H9 (cell line): ENCODE results near the gene F13A1. TPM values are rescaled to one million over a fixed set of nuclear protein-coding genes. Genes with fewer than 3 reads are reported as not detected.

Experiments used
- DNase-seq: peaks from one replicate; pipeline ENCODE4 v3.0.0-alpha.2; 2017
- H2AFZ ChIP-seq: one replicate; pipeline ENCODE4 v1.6.1; 2013; ENCODE audit warnings: mild to moderate bottlenecking, low read length, control low read depth, moderate library complexity
- H2AK5ac ChIP-seq: 2 replicates; pipeline ENCODE4 v1.6.1; 2013; ENCODE audit warnings: low read length, control low read depth, mixed read lengths; ENCODE audit not compliant: insufficient read length
- H2BK120ac ChIP-seq: one replicate; pipeline ENCODE4 v1.6.1; 2013; ENCODE audit warnings: low read depth, mild to moderate bottlenecking, low read length, control low read depth, inconsistent platforms; ENCODE audit not compliant: poor library complexity, severe bottlenecking
- H2BK12ac ChIP-seq: 2 replicates; pipeline ENCODE4 v1.6.1; 2013; ENCODE audit warnings: low read length, control low read depth, mixed read lengths, low read depth; ENCODE audit not compliant: insufficient read length
- H2BK15ac ChIP-seq: 2 replicates; pipeline ENCODE4 v1.6.1; 2013; ENCODE audit warnings: low read depth, low read length, control low read depth
- H2BK20ac ChIP-seq: one replicate; pipeline ENCODE4 v1.6.1; 2013; ENCODE audit warnings: low read depth, mild to moderate bottlenecking, low read length, control low read depth, inconsistent platforms; ENCODE audit not compliant: poor library complexity, severe bottlenecking
- H2BK5ac ChIP-seq: 2 replicates; pipeline ENCODE4 v1.6.1; 2013; ENCODE audit warnings: low read length, control low read depth, mixed read lengths; ENCODE audit not compliant: insufficient read length
- H3K14ac ChIP-seq: 2 replicates; pipeline ENCODE4 v1.6.1; 2013; ENCODE audit warnings: low read length, control low read depth; ENCODE audit not compliant: insufficient read depth
- H3K18ac ChIP-seq: 2 replicates; pipeline ENCODE4 v1.6.1; 2013; ENCODE audit warnings: low read depth, mild to moderate bottlenecking, mixed read lengths, low read length, control low read depth; ENCODE audit not compliant: insufficient read length
- H3K23ac ChIP-seq: 2 replicates; pipeline ENCODE4 v1.6.1; 2013; ENCODE audit warnings: low read length, control low read depth, mixed read lengths, low read depth; ENCODE audit not compliant: insufficient read length
- H3K23me2 ChIP-seq: 2 replicates; pipeline ENCODE4 v1.6.1; 2013; ENCODE audit warnings: low read depth, mild to moderate bottlenecking, mixed read lengths, low read length, control low read depth; ENCODE audit not compliant: insufficient read length, poor library complexity, severe bottlenecking
- H3K27ac ChIP-seq: 2 replicates; pipeline ENCODE4 v1.5.1; 2013; ENCODE audit warnings: low read length, control low read depth, mixed read lengths, low read depth; ENCODE audit not compliant: insufficient read length
- H3K27me3 ChIP-seq: 2 replicates; pipeline ENCODE4 v1.6.1; 2013; ENCODE audit warnings: low read length, control low read depth, inconsistent platforms; ENCODE audit not compliant: insufficient read depth
- H3K4ac ChIP-seq: 2 replicates; pipeline ENCODE4 v1.6.1; 2013; ENCODE audit warnings: low read depth, mild to moderate bottlenecking, control low read depth, inconsistent platforms, low read length, moderate library complexity
- H3K4me1 ChIP-seq: 2 replicates; pipeline ENCODE4 v1.6.1; 2013; ENCODE audit warnings: low read length, control low read depth, inconsistent platforms; ENCODE audit not compliant: insufficient read depth
- H3K4me2 ChIP-seq: 2 replicates; pipeline ENCODE4 v1.6.1; 2013; ENCODE audit warnings: low read length, control low read depth, mixed read lengths; ENCODE audit not compliant: insufficient read length, insufficient read depth
- H3K56ac ChIP-seq: 2 replicates; pipeline ENCODE4 v1.6.1; 2013; ENCODE audit warnings: low read depth, mild to moderate bottlenecking, mixed read lengths, low read length, control low read depth; ENCODE audit not compliant: insufficient read length
- H3K79me1 ChIP-seq: 2 replicates; pipeline ENCODE4 v1.6.1; 2013; ENCODE audit warnings: low read depth, mild to moderate bottlenecking, moderate library complexity, low read length, control low read depth, inconsistent platforms; ENCODE audit not compliant: insufficient read depth, poor library complexity, severe bottlenecking
- H3K79me2 ChIP-seq: 2 replicates; pipeline ENCODE4 v1.6.1; 2013; ENCODE audit warnings: low read length, control low read depth, inconsistent platforms; ENCODE audit not compliant: insufficient read depth
- H3K9ac ChIP-seq: 2 replicates; pipeline ENCODE4 v1.6.1; 2013; ENCODE audit warnings: low read length, control low read depth, mixed read lengths; ENCODE audit not compliant: insufficient read length; ENCODE audit errors: extremely low read depth
- H3K9me3 ChIP-seq: one replicate; pipeline ENCODE4 v1.6.1; 2013; ENCODE audit warnings: low read depth, low read length, inconsistent platforms; ENCODE audit not compliant: control insufficient read depth
- H3T11ph ChIP-seq: one replicate; pipeline ENCODE4 v1.6.1; 2013; ENCODE audit warnings: mild to moderate bottlenecking, low read length, control low read depth, inconsistent platforms
- H4K20me1 ChIP-seq: one replicate; pipeline ENCODE4 v1.6.1; 2013; ENCODE audit not compliant: control insufficient read depth, insufficient read length, insufficient read depth
- H4K5ac ChIP-seq: 2 replicates; pipeline ENCODE4 v1.6.1; 2013; ENCODE audit warnings: low read depth, mild to moderate bottlenecking, mixed read lengths, low read length, control low read depth; ENCODE audit not compliant: insufficient read length
- H4K8ac ChIP-seq: replicated peaks from 2 replicates; pipeline ENCODE4 v1.6.1; 2013; ENCODE audit warnings: low read length, control low read depth, mixed read lengths, low read depth; ENCODE audit not compliant: insufficient read length
- H4K91ac ChIP-seq: 2 replicates; pipeline ENCODE4 v1.6.1; 2013; ENCODE audit warnings: low read depth, mild to moderate bottlenecking, moderate library complexity, mixed read lengths, low read length, control low read depth; ENCODE audit not compliant: insufficient read length
- H3K27ac Mint-ChIP-seq, 3 experiments: 2 replicates in 2 of 3; 3 replicates in 1 of 3; pipeline ENCODE4 v1.8.0; 2020 to 2021; ENCODE audit warnings: mixed read lengths in 3 of 3, mild to moderate bottlenecking in 1 of 3, moderate library complexity in 1 of 3
- H3K27me3 Mint-ChIP-seq: 2 replicates; pipeline ENCODE4 v1.8.0; 2021; ENCODE audit warnings: low read depth, mild to moderate bottlenecking, moderate library complexity, mixed read lengths
- H3K36me3 Mint-ChIP-seq, 3 experiments: 2 replicates in 2 of 3; 3 replicates in 1 of 3; pipeline ENCODE4 v1.8.0; 2020 to 2021; ENCODE audit warnings: low read depth in 3 of 3, mixed read lengths in 3 of 3; ENCODE audit not compliant: insufficient read depth in 1 of 3
- H3K4me1 Mint-ChIP-seq, 2 experiments: 2 replicates each; pipeline ENCODE4 v1.8.0; 2020; ENCODE audit warnings: mixed read lengths in 2 of 2
- H3K4me3 Mint-ChIP-seq, 2 experiments: 2 replicates in 1 of 2; 3 replicates in 1 of 2; pipeline ENCODE4 v1.8.0; 2020 to 2021; ENCODE audit warnings: mild to moderate bottlenecking in 2 of 2, mixed read lengths in 2 of 2, moderate library complexity in 1 of 2
- H3K9me3 Mint-ChIP-seq, 2 experiments: 2 replicates in 1 of 2; 3 replicates in 1 of 2; pipeline ENCODE4 v1.8.0; 2020; ENCODE audit warnings: mild to moderate bottlenecking in 2 of 2, mixed read lengths in 2 of 2, moderate library complexity in 1 of 2
- CTCF ChIP-seq: fragments of 200-600 bp; sonication (generic); conservative IDR thresholded peaks from 3 replicates; pipeline ENCODE4 v1.8.0; 2021; ENCODE audit warnings: antibody characterized with exemption, mild to moderate bottlenecking
- WGBS: extraction: QIAGEN DNeasy Blood & Tissue Kit; methylation state at CpG from one replicate; pipeline ENCODE4 v1.1.7; 2013; ENCODE audit warnings: missing lambda C conversion rate, low lambda C conversion rate, mixed read lengths; ENCODE audit not compliant: insufficient read length; ENCODE audit errors: extremely low coverage; 5-methylcytosine and 5-hydroxymethylcytosine counted together
- total RNA-seq: library from RNA; stranded (reverse); gene quantifications from 2 replicates; pipeline ENCODE4 v1.2.1, GENCODE V29; 2021

Gene F13A1
- total RNA-seq, 1 experiment from 2014 or later, result 0.15 TPM

- H4K5ac ChIP-seq, result no peak overlapping the region
- H3K23ac ChIP-seq, result no peak overlapping the region
- Mint-ChIP-seq H3K27me3 (peaks cover 44% of the 10 kb centered on the region), H3K4me3 (no peak overlapping the region), H3K36me3 (no peaks in the 10 kb centered on the region), H3K9me3 (no peaks in the 10 kb centered on the region), H3K4me1 (peaks cover 24 to 27% of the 10 kb centered on the region in 2 experiments), H3K27ac (no peak overlapping the region; a peak in 1 of 7 replicates)
- no peak overlapping the region for H3K4ac ChIP-seq
- H3K9ac ChIP-seq, result no peak overlapping the region
- no peak overlapping the region for H4K8ac ChIP-seq
- no peak overlapping the region for H4K91ac ChIP-seq
- peaks cover 10% of the 10 kb centered on the region for H3K23me2 ChIP-seq
- H4K20me1 ChIP-seq, result no peaks in the 10 kb centered on the region
- DNase-seq, result no peak
- H3K18ac ChIP-seq, result no peak overlapping the region
- no peaks in the 10 kb centered on the region for H3K9me3 ChIP-seq
- no peak overlapping the region for H2BK120ac ChIP-seq
- H2BK12ac ChIP-seq, result no peak overlapping the region
- no peak overlapping the region for H3K56ac ChIP-seq
- no peak overlapping the region for H2BK15ac ChIP-seq
- 0 out of 2 replicates have a peak, but pooled peaks cover 2% of the 10 kb centered on the region for H3K4me1 ChIP-seq
- H2AFZ ChIP-seq, result no peak overlapping the region
- H3K79me2 ChIP-seq, result no peaks in the 10 kb centered on the region
- H3K79me1 ChIP-seq, result no peaks in the 10 kb centered on the region
- TF ChIP-seq CTCF, result no peak
- no peaks in the 10 kb centered on the region; the same call in 1 of the 2 replicates for H3K27me3 ChIP-seq
- H2BK5ac ChIP-seq, result no peak overlapping the region
- no peak overlapping the region for H3K27ac ChIP-seq
- H3T11ph ChIP-seq, result no peak overlapping the region
- no CpG with 5 or more reads among the region's 2 CpGs for WGBS
- H3K14ac ChIP-seq, result no peak overlapping the region
- no peak overlapping the region for H3K4me2 ChIP-seq
- no peak overlapping the region for H2AK5ac ChIP-seq
- no peak overlapping the region for H2BK20ac ChIP-seq
Measured at GRCh38 chr6:6317386-6317785, 3.1 kb downstream of the F13A1 start.
